HG02884 (cell line): Measurements from ENCODE around the gene TMEM200C.

Source experiments
- ATAC-seq: cut with Tn5 transposase; IDR thresholded peaks from one replicate; pipeline ENCODE4 v1.9.1; 2021; ENCODE audit warnings: mild to moderate bottlenecking, moderate library complexity; ENCODE audit not compliant: unreplicated experiment

Gene TMEM200C

GRCh38 chr18:5839102-5839501 is 56.2 kb downstream of the TMEM200C start:
- ATAC-seq = no peak
